HEK293T (cell line): Measurements from ENCODE around the gene CLCNKA.

Experiments
- BHLHE40 ChIP-seq: fragments of 450-650 bp; IDR thresholded peaks from 2 replicates; pipeline ENCODE4 v1.6.1; 2016; ENCODE audit warnings: mild to moderate bottlenecking, moderate library complexity, borderline replicate concordance
- CTBP1 ChIP-seq: fragments of 450-650 bp; IDR thresholded peaks from 2 replicates; pipeline ENCODE4 v1.6.1; 2016; ENCODE audit warnings: borderline replicate concordance
- FOXM1 ChIP-seq: fragments of 450-650 bp; IDR thresholded peaks from 2 replicates; pipeline ENCODE4 v1.6.1; 2017; ENCODE audit warnings: mild to moderate bottlenecking, borderline replicate concordance
- SUZ12 ChIP-seq: fragments of 450-650 bp; IDR thresholded peaks from 2 replicates; pipeline ENCODE4 v1.6.1; 2016; ENCODE audit warnings: mild to moderate bottlenecking
- ZNF384 ChIP-seq: fragments of 450-650 bp; IDR thresholded peaks from 2 replicates; pipeline ENCODE4 v1.6.1; 2016

DNA sequence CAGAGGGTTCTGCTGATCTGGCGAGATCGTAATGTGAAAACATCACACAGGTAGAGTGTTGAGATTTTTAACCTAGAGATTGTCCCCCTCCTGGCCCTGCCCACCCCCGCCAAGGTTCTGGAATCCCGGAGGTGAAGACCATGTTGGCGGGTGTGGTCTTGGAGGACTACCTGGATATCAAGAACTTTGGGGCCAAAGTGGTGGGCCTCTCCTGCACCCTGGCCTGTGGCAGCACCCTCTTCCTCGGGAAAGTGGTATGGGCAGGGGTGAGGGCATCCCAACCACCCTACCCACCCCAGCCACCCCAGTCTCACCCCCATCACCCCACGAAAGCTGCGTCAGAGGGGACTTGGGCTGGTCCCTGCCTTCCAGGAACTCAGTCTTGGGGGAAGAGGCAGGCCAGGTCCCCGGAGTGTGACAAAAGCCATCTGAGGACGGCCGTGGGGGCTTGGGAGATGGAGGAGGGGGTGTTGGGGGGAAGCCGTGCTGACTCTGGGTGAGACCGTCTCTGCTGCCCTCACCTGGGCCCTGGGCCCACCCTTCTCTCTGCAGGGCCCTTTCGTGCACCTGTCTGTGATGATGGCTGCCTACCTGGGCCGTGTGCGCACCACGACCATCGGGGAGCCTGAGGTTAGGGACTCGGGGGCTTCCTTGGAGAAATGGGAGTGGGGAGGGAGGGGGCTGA lies 26.1 kb downstream of the CLCNKA start:
- TF ChIP-seq ZNF384 (no peak), CTBP1 (no peak), FOXM1 (no peak), BHLHE40 (no peak), SUZ12 (no peak)
